Activated CD8-positive, alpha-beta T cell treated with anti-CD3 and anti-CD28 coated beads for 36 hours (primary cell): ENCODE data around the gene EIF2S2. TPM values are rescaled to one million over a fixed set of nuclear protein-coding genes. Genes with fewer than 3 reads are reported as not detected.

Experiments used
- ATAC-seq: fragments of 200-7000 bp; cut with Tn5 transposase; one replicate; pipeline ENCODE4 v1.10.0; 2021; ENCODE audit warnings: mild to moderate bottlenecking, moderate library complexity
- CTCF ChIA-PET: fragments of 350-600 bp; sonication (Branson Sonifier 250); formaldehyde crosslinking; loops from one replicate; lab custom pipeline; 2021; ENCODE audit warnings: antibody characterized with exemption; lab: Charles Lee
- POLR2A ChIA-PET: fragments of 350-600 bp; sonication (Branson Sonifier 250); formaldehyde crosslinking; loops from one replicate; lab custom pipeline; 2021; ENCODE audit warnings: antibody characterized with exemption; lab: Charles Lee
- DNase-seq: peaks from one replicate; pipeline ENCODE4 v3.0.0-alpha.2; 2020
- H3K27ac Mint-ChIP-seq: one replicate; pipeline ENCODE4 v1.8.0; 2021; ENCODE audit warnings: mild to moderate bottlenecking, mixed read lengths
- H3K27me3 Mint-ChIP-seq: one replicate; pipeline ENCODE4 v1.8.0; 2021; ENCODE audit warnings: mixed read lengths
- H3K36me3 Mint-ChIP-seq: one replicate; pipeline ENCODE4 v1.8.0; 2021; ENCODE audit warnings: low read depth, mixed read lengths
- H3K4me1 Mint-ChIP-seq: one replicate; pipeline ENCODE4 v1.8.0; 2021; ENCODE audit warnings: low read depth, mixed read lengths
- H3K4me3 Mint-ChIP-seq: one replicate; pipeline ENCODE4 v1.8.0; 2021; ENCODE audit warnings: mild to moderate bottlenecking, moderate library complexity, mixed read lengths
- H3K9me3 Mint-ChIP-seq: one replicate; pipeline ENCODE4 v1.8.0; 2021; ENCODE audit warnings: mixed read lengths
- intact Hi-C: fragments of 100-400 bp; cut with micrococcal nuclease; formaldehyde crosslinking; loops from one replicate; pipeline ENCODE4 v1.10.0; 2022
- total RNA-seq, 2 experiments: library from RNA; stranded (reverse); gene quantifications; one replicate each; pipeline ENCODE4 v1.2.3, GENCODE V29; 2021
- TF ChIP-seq, protein P1 (sequence below): fragments of 200-600 bp; IDR thresholded peaks from one replicate; pipeline ENCODE4 v1.8.0; 2022; ENCODE audit warnings: antibody characterized with exemption, mild to moderate bottlenecking

The EIF2S2 gene
- total RNA-seq, 2 experiments from 2014 or later: 161 to 164 TPM

DNA sequence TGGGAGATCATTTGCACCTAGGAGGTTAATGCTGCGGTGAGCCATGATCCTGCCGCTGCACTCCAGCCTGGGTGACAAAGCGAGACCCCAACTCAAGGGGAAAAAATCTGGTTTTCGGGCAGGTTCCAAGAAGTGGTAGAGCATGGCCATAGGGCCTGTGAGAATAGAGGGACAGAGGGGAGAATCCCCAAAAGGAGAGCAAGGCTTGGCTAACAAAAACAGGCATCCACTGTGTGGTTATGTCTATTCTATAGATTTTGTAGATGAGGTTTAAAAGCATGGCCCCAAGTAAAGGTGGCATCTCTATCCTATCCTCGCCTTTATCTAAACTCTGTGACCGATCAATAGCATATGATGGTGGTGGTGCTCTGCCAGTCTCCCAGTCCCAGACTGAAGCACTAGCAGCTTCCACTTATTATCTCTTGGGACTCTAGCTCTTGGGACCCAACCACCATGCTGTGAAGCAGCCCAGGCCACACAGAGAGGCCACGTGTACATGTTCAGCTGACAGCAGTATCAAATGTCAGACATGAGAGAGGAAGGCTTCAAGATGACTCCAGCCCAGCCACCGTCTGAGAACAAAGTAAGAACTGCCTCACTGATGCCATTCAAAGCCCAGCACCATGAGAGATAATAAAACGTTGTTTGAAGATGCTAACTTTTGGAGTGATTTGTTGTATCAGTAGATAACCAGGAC lies 27.7 kb downstream of the EIF2S2 start:
- POLR2A ChIA-PET: no interaction called here
- Mint-ChIP-seq H3K4me3 (no peak overlapping the region), H3K9me3 (no peaks in the 10 kb centered on the region), H3K36me3 (peaks cover 40% of the 10 kb centered on the region), H3K4me1 (peaks cover 14% of the 10 kb centered on the region), H3K27ac (peak overlapping the region; percentile 40), H3K27me3 (no peaks in the 10 kb centered on the region)
- ATAC-seq (no peak), DNase-seq (no peak)
- intact Hi-C loops: no loop called here
- CTCF ChIA-PET: no interaction called here
- TF ChIP-seq, protein P1, sequence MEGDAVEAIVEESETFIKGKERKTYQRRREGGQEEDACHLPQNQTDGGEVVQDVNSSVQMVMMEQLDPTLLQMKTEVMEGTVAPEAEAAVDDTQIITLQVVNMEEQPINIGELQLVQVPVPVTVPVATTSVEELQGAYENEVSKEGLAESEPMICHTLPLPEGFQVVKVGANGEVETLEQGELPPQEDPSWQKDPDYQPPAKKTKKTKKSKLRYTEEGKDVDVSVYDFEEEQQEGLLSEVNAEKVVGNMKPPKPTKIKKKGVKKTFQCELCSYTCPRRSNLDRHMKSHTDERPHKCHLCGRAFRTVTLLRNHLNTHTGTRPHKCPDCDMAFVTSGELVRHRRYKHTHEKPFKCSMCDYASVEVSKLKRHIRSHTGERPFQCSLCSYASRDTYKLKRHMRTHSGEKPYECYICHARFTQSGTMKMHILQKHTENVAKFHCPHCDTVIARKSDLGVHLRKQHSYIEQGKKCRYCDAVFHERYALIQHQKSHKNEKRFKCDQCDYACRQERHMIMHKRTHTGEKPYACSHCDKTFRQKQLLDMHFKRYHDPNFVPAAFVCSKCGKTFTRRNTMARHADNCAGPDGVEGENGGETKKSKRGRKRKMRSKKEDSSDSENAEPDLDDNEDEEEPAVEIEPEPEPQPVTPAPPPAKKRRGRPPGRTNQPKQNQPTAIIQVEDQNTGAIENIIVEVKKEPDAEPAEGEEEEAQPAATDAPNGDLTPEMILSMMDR: no peak

DNA sequence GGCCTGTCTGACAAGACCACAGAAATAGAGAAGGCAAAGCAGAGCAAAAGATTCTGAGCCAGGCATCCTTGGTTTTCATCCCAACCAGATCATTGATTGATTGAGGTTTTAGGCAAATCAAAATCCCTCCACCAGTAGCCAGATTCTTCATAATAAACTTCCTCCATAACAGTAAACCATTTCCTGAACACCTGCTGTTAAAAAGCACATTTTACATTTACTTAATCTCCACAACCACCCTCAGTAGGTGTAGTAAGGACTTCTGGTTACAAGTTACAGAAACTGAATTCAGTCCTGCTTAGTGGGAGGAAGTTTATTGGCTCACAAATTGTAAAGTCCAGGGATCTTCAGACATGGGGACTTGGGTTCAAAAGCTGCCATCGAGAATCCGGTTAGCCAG lies 28.3 kb downstream of the EIF2S2 start:
- CTCF ChIA-PET: interaction anchor here (1.5 kb wide), 1 partner anchor 19 kb away, joined by 4 read pairs; no protein-coding TSS in a partner anchor

DNA sequence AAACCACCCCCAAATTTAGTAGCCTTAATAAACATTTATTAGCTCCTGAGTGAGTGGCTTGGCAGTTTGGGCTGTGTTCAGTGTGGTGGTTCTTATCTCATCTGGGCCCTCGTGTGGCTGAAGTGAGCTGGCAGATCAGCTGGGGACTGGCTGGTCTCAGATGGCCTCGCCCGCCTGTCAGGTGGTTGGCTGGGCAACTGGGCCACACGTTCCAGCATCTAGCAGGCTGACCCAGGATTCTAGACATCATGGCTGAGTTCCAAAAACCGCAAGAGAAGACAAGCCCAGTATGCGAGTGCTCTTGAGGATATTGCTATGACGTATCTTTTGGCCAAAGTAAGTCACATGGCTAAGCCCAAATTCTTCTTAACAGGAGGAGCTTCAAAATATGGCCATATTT lies 28.9 kb downstream of the EIF2S2 start:
- Mint-ChIP-seq H3K4me1 (peaks cover 2% of the 10 kb centered on the region), H3K27me3 (no peaks in the 10 kb centered on the region), H3K4me3 (no peak overlapping the region), H3K36me3 (peaks cover 28% of the 10 kb centered on the region), H3K27ac (peak overlapping the region; percentile 11), H3K9me3 (no peaks in the 10 kb centered on the region)
- DNase-seq (no peak), ATAC-seq (no peak)
- TF ChIP-seq, protein P1: no peak
- intact Hi-C loops: no loop called here
- POLR2A ChIA-PET: interaction anchor here (1.0 to 1.1 kb wide), 4 partner anchors 13 to 156 kb away, joined by 3 to 4 read pairs (median 4); no protein-coding TSS in a partner anchor
- CTCF ChIA-PET: interaction anchor here (1.5 to 2.4 kb wide), 2 partner anchors 13 to 19 kb away, joined by 4 to 11 read pairs; no protein-coding TSS in a partner anchor

More for the DNA sequence above, 28.3 kb downstream of the EIF2S2 start:
- ATAC-seq: no peak
- Mint-ChIP-seq H3K4me1 (peaks cover 8% of the 10 kb centered on the region), H3K27ac (peak overlapping the region; percentile 40), H3K9me3 (no peaks in the 10 kb centered on the region), H3K27me3 (no peaks in the 10 kb centered on the region), H3K4me3 (no peak overlapping the region), H3K36me3 (peaks cover 35% of the 10 kb centered on the region)
- intact Hi-C loops: no loop called here
- POLR2A ChIA-PET: interaction anchor here (1.0 kb wide), 1 partner anchor 16 kb away, joined by 3 read pairs; no protein-coding TSS in a partner anchor
- TF ChIP-seq, protein P1: no peak
- no peak for DNase-seq

DNA sequence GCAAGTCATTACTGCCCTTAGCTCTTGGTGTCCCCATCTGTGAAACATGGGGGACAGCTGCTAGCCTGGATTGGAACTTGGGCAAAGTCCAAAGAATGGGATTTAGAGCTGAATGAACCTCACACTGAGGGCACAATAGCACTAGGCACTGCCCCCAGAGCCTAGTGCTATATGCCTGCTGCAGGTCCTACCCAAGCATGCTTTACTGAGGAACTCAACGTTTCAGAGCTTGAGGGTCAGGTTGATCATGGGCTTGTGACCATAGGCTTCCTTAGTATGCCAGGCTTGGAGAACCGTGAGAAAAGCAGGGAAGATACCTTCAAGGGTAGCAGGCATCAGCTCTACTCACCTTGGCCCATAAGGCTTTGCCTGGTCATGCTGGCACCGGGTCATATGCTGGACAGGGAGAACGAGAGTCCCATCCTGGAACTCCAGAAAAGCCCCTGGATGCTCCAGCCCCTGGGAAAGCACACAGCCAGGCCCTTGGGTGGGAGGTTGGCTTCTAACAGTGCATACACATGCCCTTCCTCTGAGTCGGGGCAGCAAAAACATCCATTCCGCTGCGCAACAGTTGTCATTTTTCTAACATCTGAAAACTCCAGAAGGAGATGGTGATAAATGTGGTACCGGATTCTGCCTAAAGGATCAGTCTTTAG lies 29.7 kb downstream of the EIF2S2 start:
- H3K27ac Mint-ChIP-seq: peak overlapping the region; percentile 28
- H3K4me1 Mint-ChIP-seq: no peaks in the 10 kb centered on the region
- ChIA-PET POLR2A (interaction anchor here (1.0 to 1.2 kb wide), 5 partner anchors 14 to 155 kb away, joined by 3 to 4 read pairs (median 4); no protein-coding TSS in a partner anchor), CTCF (interaction anchor here (0.9 to 2.4 kb wide), 6 partner anchors 13 to 219 kb away, joined by 3 to 11 read pairs (median 4); no protein-coding TSS in a partner anchor)
- DNase-seq (no peak), ATAC-seq (no peak)
- no peaks in the 10 kb centered on the region for H3K27me3 Mint-ChIP-seq
- peaks cover 22% of the 10 kb centered on the region for H3K36me3 Mint-ChIP-seq
- TF ChIP-seq, protein P1: no peak
- H3K4me3 Mint-ChIP-seq: no peak overlapping the region
- H3K9me3 Mint-ChIP-seq: no peaks in the 10 kb centered on the region
- intact Hi-C loops: no loop called here

DNA sequence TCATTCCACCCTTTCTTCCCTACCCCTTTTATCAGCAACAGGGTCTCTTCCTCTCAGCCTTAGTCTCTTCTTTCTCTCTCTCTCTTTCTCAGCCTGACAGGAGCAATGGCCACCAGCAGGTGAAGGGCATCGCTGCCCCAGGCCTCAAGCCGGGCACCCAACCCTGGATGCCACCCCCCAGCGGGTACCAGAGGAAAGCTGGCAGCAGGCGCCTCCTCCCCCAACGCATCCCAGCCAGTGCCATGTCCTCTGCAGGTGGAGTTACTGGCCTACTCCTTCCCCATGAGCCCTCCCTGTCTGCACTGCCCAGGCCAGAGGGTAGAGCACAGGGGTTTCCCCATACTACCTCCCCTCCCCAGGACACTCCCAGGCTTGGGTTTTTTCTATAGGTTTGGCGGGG lies 32.2 kb downstream of the EIF2S2 start:
- ATAC-seq (no peak), DNase-seq (no peak)
- Mint-ChIP-seq H3K9me3 (no peaks in the 10 kb centered on the region), H3K4me3 (no peak overlapping the region), H3K27me3 (no peaks in the 10 kb centered on the region), H3K27ac (peak overlapping the region; percentile 64), H3K36me3 (peaks cover 11% of the 10 kb centered on the region), H3K4me1 (no peaks in the 10 kb centered on the region)
- intact Hi-C loops: no loop called here
- POLR2A ChIA-PET: no interaction called here
- TF ChIP-seq, protein P1: no peak
- CTCF ChIA-PET: interaction anchor here (0.9 kb wide), 1 partner anchor 28 kb away, joined by 3 read pairs; no protein-coding TSS in a partner anchor
